H1 (cell line): Measurements from ENCODE around the gene TGFBR2. TPM values are rescaled to one million over a fixed set of nuclear protein-coding genes. Genes with fewer than 3 reads are reported as not detected.

ENCODE experiments used
- CTCF ChIA-PET: fragments of 300-600 bp; sonication (Branson Sonifier 250); formaldehyde crosslinking; loops from one replicate; lab custom pipeline; 2021; ENCODE audit not compliant: partially characterized antibody; lab: Charles Lee
- POLR2A ChIA-PET: fragments of 300-600 bp; sonication (Branson Sonifier 250); formaldehyde crosslinking; loops from one replicate; lab custom pipeline; 2021; ENCODE audit warnings: inconsistent platforms; ENCODE audit not compliant: partially characterized antibody; lab: Charles Lee
- DNase-seq, 2 experiments: peaks; one replicate each; pipeline versions ENCODE4 v3.0.0 to v3.0.0-alpha.2; 2010 to 2022; ENCODE audit warnings: low spot score in 2 of 2, low read depth in 1 of 2, mixed read lengths in 1 of 2
- FAIRE-seq: peaks from 2 replicates; lab custom pipeline; 2011; peaks lifted over from hg19 to GRCh38; lab: Jason Lieb, UNC
- H2AFZ ChIP-seq: 2 replicates; pipeline ENCODE4 v1.8.1; 2012; ENCODE audit warnings: low read length, inconsistent platforms
- H2AK5ac ChIP-seq: 2 replicates; pipeline ENCODE4 v1.6.1; 2013; ENCODE audit warnings: low read depth, low read length
- H2BK120ac ChIP-seq: replicated peaks from 2 replicates; pipeline ENCODE3; 2013; ENCODE audit warnings: low read depth, low read length, inconsistent platforms
- H2BK12ac ChIP-seq: 2 replicates; pipeline ENCODE4 v1.6.1; 2013; ENCODE audit warnings: low read depth, low read length
- H2BK15ac ChIP-seq: 2 replicates; pipeline ENCODE4 v1.6.1; 2013; ENCODE audit warnings: low read length
- H2BK20ac ChIP-seq: 2 replicates; pipeline ENCODE4 v1.6.1; 2013; ENCODE audit warnings: low read length
- H2BK5ac ChIP-seq: 2 replicates; pipeline ENCODE4 v1.6.1; 2013; ENCODE audit warnings: low read depth, low read length
- H3K14ac ChIP-seq: 2 replicates; pipeline ENCODE4 v1.6.1; 2013; ENCODE audit warnings: inconsistent platforms; ENCODE audit not compliant: insufficient read length
- H3K18ac ChIP-seq: 2 replicates; pipeline ENCODE4 v1.6.1; 2013; ENCODE audit warnings: low read length; ENCODE audit errors: extremely low read depth
- H3K23ac ChIP-seq: 2 replicates; pipeline ENCODE4 v1.6.1; 2013; ENCODE audit warnings: inconsistent platforms; ENCODE audit not compliant: insufficient read length
- H3K23me2 ChIP-seq: 2 replicates; pipeline ENCODE4 v1.6.1; 2013; ENCODE audit warnings: low read depth, low read length
- H3K27ac ChIP-seq: 2 replicates; pipeline ENCODE4 v1.6.1; 2011; ENCODE audit warnings: low read depth, low read length, inconsistent platforms
- H3K27me3 ChIP-seq, 4 experiments: replicated peaks in 1 of 4; 1 replicate in 1 of 4; 2 replicates in 3 of 4; pipeline versions ENCODE4 v1.6.1 to v1.8.1; 2011 to 2013; ENCODE audit warnings: low read length in 3 of 4, mild to moderate bottlenecking in 3 of 4, inconsistent platforms in 2 of 4, mixed read lengths in 2 of 4, moderate library complexity in 1 of 4; ENCODE audit not compliant: control insufficient read depth in 3 of 4, insufficient read depth in 3 of 4; ENCODE audit errors: extremely low read depth in 1 of 4
- H3K36me3 ChIP-seq, 4 experiments: 2 replicates each; pipeline versions ENCODE4 v1.6.1 to v1.8.1; 2011 to 2013; ENCODE audit warnings: mild to moderate bottlenecking in 4 of 4, low read length in 3 of 4, moderate library complexity in 2 of 4, control low read depth in 1 of 4, inconsistent platforms in 1 of 4; ENCODE audit not compliant: insufficient read depth in 4 of 4, control insufficient read depth in 2 of 4
- H3K4ac ChIP-seq: replicated peaks from 2 replicates; pipeline ENCODE3; 2013; ENCODE audit warnings: low read length, low read depth, mixed read lengths, inconsistent platforms; ENCODE audit not compliant: insufficient read length
- H3K4me1 ChIP-seq, 4 experiments: replicated peaks in 1 of 4; 1 replicate in 1 of 4; 2 replicates in 3 of 4; pipeline versions ENCODE4 v1.6.1 to v1.8.1; 2011 to 2013; ENCODE audit warnings: low read length in 3 of 4, inconsistent platforms in 2 of 4, mixed read lengths in 1 of 4; ENCODE audit not compliant: insufficient read depth in 4 of 4, control insufficient read depth in 3 of 4
- H3K4me2 ChIP-seq, 2 experiments: 2 replicates each; pipeline versions ENCODE4 v1.6.1 to v1.8.1; 2011 to 2013; ENCODE audit warnings: low read depth in 2 of 2, low read length in 2 of 2, control low read depth in 1 of 2, inconsistent platforms in 1 of 2, mild to moderate bottlenecking in 1 of 2; ENCODE audit not compliant: insufficient read depth in 1 of 2
- H3K4me3 ChIP-seq, 4 experiments: fragments of 200-600, 300-600 bp in 1 of 4; sonication (generic), shearing (Covaris generic), sonication (Bioruptor Twin) in 1 of 4; 2 replicates each; pipeline versions ENCODE4 v1.5.1 to v1.8.1; 2011 to 2016; ENCODE audit warnings: low read length in 4 of 4, low read depth in 3 of 4, control low read depth in 2 of 4, inconsistent platforms in 2 of 4, mild to moderate bottlenecking in 2 of 4, mixed read lengths in 1 of 4, moderate library complexity in 1 of 4; ENCODE audit not compliant: insufficient read depth in 2 of 4; ENCODE audit errors: extremely low read depth in 1 of 4
- H3K56ac ChIP-seq: replicated peaks from 2 replicates; pipeline ENCODE3; 2013; ENCODE audit warnings: low read depth, mild to moderate bottlenecking, mixed read lengths, low read length, inconsistent platforms; ENCODE audit not compliant: insufficient read length
- H3K79me1 ChIP-seq: 2 replicates; pipeline ENCODE4 v1.6.1; 2013; ENCODE audit warnings: low read depth, low read length, control low read depth
- H3K79me2 ChIP-seq, 2 experiments: 2 replicates each; pipeline versions ENCODE4 v1.6.1 to v1.8.1; 2012 to 2013; ENCODE audit warnings: low read length in 2 of 2, mild to moderate bottlenecking in 2 of 2, inconsistent platforms in 1 of 2; ENCODE audit not compliant: insufficient read depth in 2 of 2, control insufficient read depth in 1 of 2
- H3K9ac ChIP-seq, 4 experiments: replicated peaks in 1 of 4; 1 replicate in 1 of 4; 2 replicates in 3 of 4; pipeline versions ENCODE4 v1.6.1 to v1.8.1; 2011 to 2013; ENCODE audit warnings: low read depth in 3 of 4, low read length in 3 of 4, control low read depth in 2 of 4, mild to moderate bottlenecking in 2 of 4, moderate library complexity in 2 of 4, inconsistent platforms in 1 of 4; ENCODE audit errors: extremely low read depth in 1 of 4
- H3K9me3 ChIP-seq, 2 experiments: 2 replicates each; pipeline versions ENCODE4 v1.6.1 to v1.8.1; 2012 to 2013; ENCODE audit warnings: mild to moderate bottlenecking in 2 of 2, moderate library complexity in 2 of 2, control low read depth in 1 of 2, inconsistent platforms in 1 of 2, low read depth in 1 of 2, low read length in 1 of 2, mixed read lengths in 1 of 2; ENCODE audit not compliant: insufficient read depth in 2 of 2
- H4K20me1 ChIP-seq, 2 experiments: replicated peaks in 1 of 2; 2 replicates each; pipeline versions ENCODE3 to v1.8.1; 2011 to 2013; ENCODE audit warnings: inconsistent platforms in 2 of 2, low read length in 2 of 2, mild to moderate bottlenecking in 1 of 2; ENCODE audit not compliant: insufficient read depth in 2 of 2, control insufficient read depth in 1 of 2
- H4K5ac ChIP-seq: 2 replicates; pipeline ENCODE4 v1.6.1; 2013; ENCODE audit warnings: low read length, low read depth, mixed read lengths, inconsistent platforms; ENCODE audit not compliant: insufficient read length
- H4K8ac ChIP-seq: 2 replicates; pipeline ENCODE4 v1.8.0; 2013; ENCODE audit warnings: mild to moderate bottlenecking, moderate library complexity, low read length, inconsistent platforms; ENCODE audit not compliant: insufficient read depth; ENCODE audit errors: extremely low read depth
- H4K91ac ChIP-seq: replicated peaks from 2 replicates; pipeline ENCODE3; 2013; ENCODE audit warnings: low read length, mixed read lengths, inconsistent platforms; ENCODE audit not compliant: insufficient read length
- NANOG ChIP-seq: IDR thresholded peaks from 2 replicates; pipeline ENCODE4 v1.6.1; 2011; ENCODE audit warnings: low read length, low read depth, mild to moderate bottlenecking, inconsistent platforms; ENCODE audit not compliant: insufficient read depth, poor library complexity, severe bottlenecking
- PHF8 ChIP-seq: fragments of 200-600 bp; sonication (generic); conservative IDR thresholded peaks from 2 replicates; pipeline ENCODE4 v1.7.1; 2012; ENCODE audit warnings: low read depth, mild to moderate bottlenecking, inconsistent platforms, low read length, moderate library complexity
- SIRT6 ChIP-seq: IDR thresholded peaks from one replicate; pipeline ENCODE4 v1.7.1; 2012; ENCODE audit warnings: low read length, inconsistent platforms
- SRF ChIP-seq: IDR thresholded peaks from 2 replicates; pipeline ENCODE4 v1.6.1; 2011; ENCODE audit warnings: mild to moderate bottlenecking, low read depth, low read length, moderate library complexity
- TAF1 ChIP-seq: IDR thresholded peaks from 2 replicates; pipeline ENCODE4 v1.6.1; 2011; ENCODE audit warnings: mild to moderate bottlenecking, low read depth, low read length
- TCF12 ChIP-seq: IDR thresholded peaks from 2 replicates; pipeline ENCODE4 v1.6.1; 2011; ENCODE audit warnings: low read depth, mild to moderate bottlenecking, low read length
- YY1 ChIP-seq: IDR thresholded peaks from 2 replicates; pipeline ENCODE4 v1.6.1; 2011; ENCODE audit warnings: low read depth, mild to moderate bottlenecking, low read length
- WGBS, 2 experiments: shearing (Covaris generic) in 1 of 2; methylation state at CpG; one replicate each; pipeline versions ENCODE4 v1.1.6 to v1.1.7; 2013 to 2015; ENCODE audit warnings: low lambda C conversion rate in 2 of 2, mixed read lengths in 2 of 2, inconsistent platforms in 1 of 2, low coverage in 1 of 2, missing lambda C conversion rate in 1 of 2; ENCODE audit not compliant: insufficient replicate concordance in 2 of 2, insufficient coverage in 1 of 2, insufficient read length in 1 of 2; ENCODE audit errors: extremely low coverage in 1 of 2, missing lambda C conversion rate in 1 of 2; 5-methylcytosine and 5-hydroxymethylcytosine counted together
- polyA plus RNA-seq, 7 experiments: library from polyadenylated mRNA; depleted of rRNA in 3 of 7; stranded (reverse) in 5 of 7; unstranded in 2 of 7; fragments of >200 nt in 5 of 7; fragments of 200-250 nt in 2 of 7; gene quantifications; 1 replicate in 5 of 7; 2 replicates in 1 of 7; 4 replicates in 1 of 7; pipeline versions ENCODE4 v1.2.1 to v1.2.3, GENCODE V29; 2011 to 2013; ENCODE audit warnings: missing spikeins in 2 of 7, mixed read lengths in 2 of 7
- total RNA-seq: library from RNA; stranded (reverse); fragmentation: NEBNext Ultra II Directional; extraction: Animal tissue kit (Norgen Biotek cat#: 25700); gene quantifications from 2 replicates; pipeline ENCODE4 v1.2.1, GENCODE V29; 2021

The TGFBR2 gene
- total and polyA plus RNA-seq, 2 of the 8 experiments (the other 6 are each of a cell fraction or from before 2014, with no cell fraction given), result 4.2 to 7.4 TPM

- H3K4me1 ChIP-seq, result peaks cover 5 to 12% (median 8%) of the 10 kb centered on the region in 4 experiments; a peak in 6 of 7 replicates
- H2BK5ac ChIP-seq, result no peak overlapping the region
- H3K27me3 ChIP-seq, result no peaks in the 10 kb centered on the region
- no peaks in the 10 kb centered on the region for H3K23me2 ChIP-seq
- no peaks in the 10 kb centered on the region for H3K9me3 ChIP-seq
- H4K20me1 ChIP-seq, result no peaks in the 10 kb centered on the region
- no peak overlapping the region for H3K9ac ChIP-seq
- H3K14ac ChIP-seq, result no peak overlapping the region
- CTCF ChIA-PET, result interaction anchor here (1.1 to 1.7 kb wide), 2 partner anchors 63 to 310 kb away, joined by 4 to 6 read pairs; no protein-coding TSS in a partner anchor
- TF ChIP-seq NANOG (no peak), SRF (no peak), SIRT6 (no peak), PHF8 (no peak), TAF1 (no peak), YY1 (no peak), TCF12 (no peak)
- TF ChIP-seq, all 59 proteins: peak for 0
- no peak overlapping the region for H3K56ac ChIP-seq
- no peak overlapping the region for H3K27ac ChIP-seq
- no peak overlapping the region for H4K5ac ChIP-seq
- H3K4me3 ChIP-seq, result no peak overlapping the region
- H2BK120ac ChIP-seq, result no peak overlapping the region
- H3K36me3 ChIP-seq, result no peaks in the 10 kb centered on the region; a peak in 1 of 8 replicates
- no peak overlapping the region for H3K18ac ChIP-seq
- H3K79me1 ChIP-seq, result 0 out of 2 replicates have a peak, but pooled peaks cover 2% of the 10 kb centered on the region
- no peak overlapping the region for H2BK20ac ChIP-seq
- FAIRE-seq (no peak), DNase-seq (no peak)
- no peak overlapping the region for H4K91ac ChIP-seq
- 92% methylated on average over 6 of the region's 6 CpGs; no CpG with 5 or more reads in 1 of the 2 experiments for WGBS, 2 experiments
- no peak overlapping the region for H3K4me2 ChIP-seq
- no peak overlapping the region for H2AK5ac ChIP-seq
- H2BK15ac ChIP-seq, result no peak overlapping the region
- H3K79me2 ChIP-seq, result peaks cover 0 to 69% of the 10 kb centered on the region in 2 experiments; a peak in 3 of 4 replicates
- no peak overlapping the region for H3K23ac ChIP-seq
- no peak overlapping the region for H2AFZ ChIP-seq
- H2BK12ac ChIP-seq, result no peak overlapping the region
- H3K4ac ChIP-seq, result peak overlapping the region; percentile 36
- H4K8ac ChIP-seq, result no peak overlapping the region
- POLR2A ChIA-PET, result no interaction called here
These were observed 23.3 kb downstream of the TGFBR2 start for GRCh38 chr3:30629746-30630145.
